ENCODE data around the gene USP6NL. TPM values are rescaled to one million over a fixed set of nuclear protein-coding genes. Genes with fewer than 3 reads are reported as not detected.

The USP6NL gene
- total and polyA plus RNA-seq, 2 of the 8 experiments (the other 6 are each of a cell fraction or from before 2014, with no cell fraction given): 10.9 to 28.8 TPM

GRCh38 chr10:11473128-11473760 lies 138.2 kb downstream of the USP6NL start:
- Histone ChIP-seq H3K79me2 (ENCODE audit: control insufficient read depth in 1 of 2, insufficient read depth in 2 of 2, low read length in 2 of 2) (peaks cover 0 to 5% of the 10 kb centered on the region in 2 experiments; a peak in 2 of 4 replicates), H2BK15ac (ENCODE audit: low read length) (no peak overlapping the region), H3K56ac (replicated peaks; ENCODE audit: insufficient read length, low read depth, low read length) (no peak overlapping the region), H3K4me3 (ENCODE audit: extremely low read depth in 1 of 4, insufficient read depth in 2 of 4, low read depth in 3 of 4, low read length in 4 of 4) (no peak overlapping the region), H2AK5ac (ENCODE audit: low read depth, low read length) (no peak overlapping the region), H3K4me1 (replicated peaks in 1 of 4; ENCODE audit: control insufficient read depth in 3 of 4, insufficient read depth in 4 of 4, low read length in 3 of 4) (peaks cover 4 to 25% (median 20%) of the 10 kb centered on the region in 4 experiments; a peak in 6 of 7 replicates), H3K23ac (ENCODE audit: insufficient read length) (no peak overlapping the region), H3K27ac (ENCODE audit: low read depth, low read length) (no peak overlapping the region), H2BK120ac (replicated peaks; ENCODE audit: low read depth, low read length) (no peak overlapping the region), H3K9me3 (ENCODE audit: insufficient read depth in 2 of 2, low read depth in 1 of 2, low read length in 1 of 2) (no peaks in the 10 kb centered on the region), H3K27me3 (replicated peaks in 1 of 4; ENCODE audit: control insufficient read depth in 3 of 4, extremely low read depth in 1 of 4, insufficient read depth in 3 of 4, low read length in 3 of 4) (no peaks in the 10 kb centered on the region), H3K36me3 (ENCODE audit: control insufficient read depth in 2 of 4, insufficient read depth in 4 of 4, low read length in 3 of 4) (0 out of 8 replicates have a peak, but pooled peaks cover 0 to 3% (median 0%) of the 10 kb centered on the region in 4 experiments), H4K8ac (ENCODE audit: extremely low read depth, insufficient read depth, low read length) (peak overlapping the region; percentile 45; the same call in 1 of the 2 replicates), H4K5ac (ENCODE audit: insufficient read length, low read depth, low read length) (no peak overlapping the region), H2BK5ac (ENCODE audit: low read depth, low read length) (peak overlapping the region; percentile 45; the same call in 1 of the 2 replicates), H3K18ac (ENCODE audit: extremely low read depth, low read length) (no peak overlapping the region), H4K91ac (replicated peaks; ENCODE audit: insufficient read length, low read length) (no peak overlapping the region), H3K23me2 (ENCODE audit: low read depth, low read length) (peaks cover 2% of the 10 kb centered on the region; the same call in 1 of the 2 replicates), H3K79me1 (ENCODE audit: low read depth, low read length) (peaks cover 5% of the 10 kb centered on the region; the same call in 1 of the 2 replicates), H2AFZ (ENCODE audit: low read length) (no peak overlapping the region), H3K4me2 (ENCODE audit: insufficient read depth in 1 of 2, low read depth in 2 of 2, low read length in 2 of 2) (no peak overlapping the region), H2BK12ac (ENCODE audit: low read depth, low read length) (no peak overlapping the region; the same call in 1 of the 2 replicates), H4K20me1 (replicated peaks in 1 of 2; ENCODE audit: control insufficient read depth in 1 of 2, insufficient read depth in 2 of 2, low read length in 2 of 2) (peaks cover 0 to 4% of the 10 kb centered on the region in 2 experiments), H3K9ac (replicated peaks in 1 of 4; ENCODE audit: extremely low read depth in 1 of 4, low read depth in 3 of 4, low read length in 3 of 4) (no peak overlapping the region), H3K4ac (replicated peaks; ENCODE audit: insufficient read length, low read depth, low read length) (peak overlapping the region; percentile 6), H3K14ac (ENCODE audit: insufficient read length) (no peak overlapping the region), H2BK20ac (ENCODE audit: low read length) (no peak overlapping the region)
- ChIA-PET POLR2A (ENCODE audit: partially characterized antibody) (no interaction called here), CTCF (ENCODE audit: partially characterized antibody) (interaction anchor here (0.6 to 2.6 kb wide), 13 partner anchors 8 to 176 kb away, joined by 3 to 8 read pairs (median 4); no protein-coding TSS in a partner anchor)
- no peak for TF ChIP-seq RAD21 (IDR thresholded peaks at IDR 0.05 in 1 of 2, conservative IDR thresholded peaks at IDR 0.05 in 1 of 2; ENCODE audit: low read depth in 2 of 2, low read length in 2 of 2)
- no peak for TF ChIP-seq HDAC6 (IDR thresholded peaks at IDR 0.05; ENCODE audit: low read depth, low read length)
- no peak for TF ChIP-seq TCF12 (IDR thresholded peaks at IDR 0.05; ENCODE audit: low read depth, low read length)
- no peak for TF ChIP-seq MAX (IDR thresholded peaks at IDR 0.05)
- TF ChIP-seq TEAD4 (IDR thresholded peaks at IDR 0.05; ENCODE audit: low read depth, low read length): 0 out of 2 replicates have a peak, but pooled peaks have one; percentile 18
- TF ChIP-seq TBP (IDR thresholded peaks at IDR 0.05; ENCODE audit: low read depth, low read length): no peak
- TF ChIP-seq CTCF (IDR thresholded peaks at IDR 0.05; ENCODE audit: control extremely low read depth in 1 of 3, insufficient read depth in 1 of 3, low read depth in 1 of 3, low read length in 3 of 3): no peak
- DNase-seq (ENCODE audit: low read depth in 1 of 2, low spot score in 2 of 2) (peak in 1 of 2 experiments; percentile 36), FAIRE-seq (no peak)
- WGBS, 2 experiments (ENCODE audit: extremely low coverage in 1 of 2, insufficient coverage in 1 of 2, insufficient read length in 1 of 2, insufficient replicate concordance in 2 of 2, low coverage in 1 of 2, low lambda C conversion rate in 2 of 2, missing lambda C conversion rate in 1 of 2): 70% methylated on average over 12 of the region's 12 CpGs; no CpG with 5 or more reads in 1 of the 2 experiments
